ENCODE results near the gene SP140.

GRCh38 chr2:230258483-230258882, 32.9 kb downstream of the SP140 start:
- TF ChIP-seq EP300 (IDR thresholded peaks at IDR 0.05; ENCODE audit: borderline replicate concordance) (no peak), NFIC (IDR thresholded peaks at IDR 0.05) (no peak)
